GM21515 (cell line): ENCODE measurements around the gene PRDM8.

Source experiments
- ATAC-seq: cut with Tn5 transposase; IDR thresholded peaks from one replicate; pipeline ENCODE4 v1.9.1; 2021; ENCODE audit not compliant: unreplicated experiment

PRDM8 gene

DNA sequence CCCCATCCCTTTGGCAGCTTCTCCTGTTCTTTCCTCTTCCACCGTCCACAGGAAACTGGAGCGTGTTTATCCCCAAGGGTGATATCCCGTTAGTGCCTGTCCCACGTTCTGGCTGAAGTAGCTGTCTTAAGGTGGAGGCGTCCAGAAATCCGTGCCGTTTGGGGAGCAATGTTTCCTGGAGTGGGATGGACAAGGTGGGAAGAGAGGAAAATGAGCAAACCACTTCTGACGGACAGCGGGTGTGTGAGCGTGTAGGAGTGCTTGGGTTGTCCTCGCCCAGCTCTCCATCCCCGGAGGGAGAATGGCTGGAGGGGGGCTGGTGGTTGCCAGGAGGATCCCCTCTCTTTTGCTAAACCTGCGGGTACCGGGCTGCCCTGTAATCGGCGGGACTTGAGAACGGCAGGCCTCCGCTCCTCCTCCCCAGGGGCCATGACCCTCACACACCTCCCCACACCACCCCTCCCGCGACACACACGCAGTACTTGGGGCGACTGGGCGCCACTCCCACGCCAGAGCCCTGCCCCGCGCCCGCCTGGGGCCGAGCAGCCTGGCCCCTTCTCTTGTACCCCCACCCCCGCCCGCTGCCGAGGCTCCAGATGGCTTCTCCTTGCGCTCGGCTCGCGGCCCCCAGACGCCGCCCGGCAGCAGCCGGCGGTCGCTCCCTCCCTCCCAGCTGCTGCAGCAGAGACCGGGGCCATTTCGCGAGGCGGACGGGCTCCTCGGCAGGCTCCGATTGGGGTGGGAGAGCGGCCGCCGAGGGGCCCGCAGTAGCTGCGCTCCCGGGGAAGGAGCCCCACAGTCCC is 13.9 kb upstream of the PRDM8 start:
- peak; percentile 19 for ATAC-seq

DNA sequence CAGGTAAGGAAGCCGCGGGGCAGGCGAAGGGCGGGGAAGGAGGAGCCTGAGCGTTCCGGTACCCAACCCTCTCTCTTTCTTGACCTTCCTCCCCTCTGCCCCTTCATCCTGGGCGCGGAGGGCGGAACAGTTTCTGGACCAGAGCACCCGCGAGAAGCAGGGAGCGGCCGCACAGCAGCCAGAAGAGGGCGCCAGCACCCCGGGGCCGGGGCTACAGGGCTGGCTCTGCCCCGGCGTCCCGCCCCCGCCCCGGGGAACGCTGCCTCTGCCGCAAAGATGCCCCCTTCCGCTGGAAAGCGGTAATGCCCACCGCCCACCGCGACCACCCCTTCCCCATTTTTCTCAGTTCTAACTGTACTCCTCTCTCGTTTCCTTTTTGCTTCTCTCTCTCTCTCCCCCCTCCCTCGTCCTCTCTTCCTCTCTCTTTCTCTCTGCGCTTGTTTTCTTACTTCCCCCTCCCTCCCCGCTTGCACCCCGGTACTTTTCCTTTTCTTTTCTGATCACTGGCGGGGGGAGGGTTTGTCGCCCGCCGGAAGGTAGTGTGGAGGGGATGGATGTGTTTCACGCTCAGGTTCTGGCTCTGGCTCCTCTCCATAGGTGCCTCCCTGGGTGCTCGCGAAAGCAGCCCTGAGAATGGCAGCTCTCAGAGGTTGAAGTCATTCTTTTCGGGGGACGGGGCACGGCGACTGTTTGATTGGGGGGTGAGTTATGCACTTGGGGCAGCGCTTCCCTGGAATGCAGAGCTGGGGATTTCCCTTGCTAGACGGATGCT is 13.1 kb upstream of the PRDM8 start:
- peak; percentile 94 for ATAC-seq

DNA sequence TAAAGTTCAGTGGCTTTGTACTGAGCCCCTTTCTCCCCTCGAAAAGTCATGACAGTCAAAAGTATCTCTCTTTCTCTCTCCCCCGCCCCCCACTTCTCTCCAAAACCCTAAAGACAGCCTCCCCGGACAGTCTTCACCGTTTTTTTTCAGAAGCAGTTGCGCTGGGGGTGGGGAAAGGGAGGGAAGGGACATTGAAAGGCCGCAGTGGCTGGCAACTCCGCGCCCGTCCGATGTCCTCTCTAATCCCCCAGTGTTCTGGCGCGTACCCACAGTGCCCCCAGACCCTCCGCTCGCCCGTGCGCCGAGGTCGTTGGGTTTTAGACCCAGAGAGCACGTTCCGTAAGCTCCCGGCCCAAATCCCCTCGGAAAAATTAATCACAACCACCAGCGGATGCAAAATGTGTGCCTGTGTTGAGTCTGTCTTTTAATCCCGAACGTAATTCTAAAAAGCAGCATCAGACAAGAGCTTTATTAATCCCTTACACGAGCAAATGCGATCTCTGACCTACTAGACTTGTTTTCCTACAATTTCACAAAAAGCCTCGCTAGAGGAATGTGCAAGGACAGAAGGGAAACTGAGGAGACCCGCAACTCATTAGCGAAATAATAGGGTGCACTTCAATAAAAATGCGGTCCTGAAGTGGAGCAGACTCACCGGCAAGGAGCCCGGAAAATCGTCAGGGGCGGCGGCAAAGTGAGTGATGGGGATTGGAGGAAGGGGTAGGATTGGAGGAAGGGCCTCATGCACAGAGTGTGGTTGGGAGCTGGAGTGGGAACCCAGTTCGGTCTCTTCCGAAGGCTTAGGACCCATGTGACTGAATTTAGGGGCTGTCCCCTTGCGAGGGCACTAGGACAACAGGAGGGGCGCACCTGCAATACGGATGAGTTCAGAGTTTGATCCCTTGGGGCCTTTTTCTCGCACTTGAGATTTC is 12.2 kb upstream of the PRDM8 start:
- no peak for ATAC-seq

- no peak for ATAC-seq
These were observed 11.3 kb upstream of the PRDM8 start for GRCh38 chr4:80185787-80186548.

GRCh38 chr4:80186676-80187075 is 10.6 kb upstream of the PRDM8 start:
- no peak for ATAC-seq

- no peak for ATAC-seq
These were observed 9.6 kb upstream of the PRDM8 start for GRCh38 chr4:80187677-80188076.

- ATAC-seq: no peak
These were observed 8.9 kb upstream of the PRDM8 start for GRCh38 chr4:80188457-80188800.

DNA sequence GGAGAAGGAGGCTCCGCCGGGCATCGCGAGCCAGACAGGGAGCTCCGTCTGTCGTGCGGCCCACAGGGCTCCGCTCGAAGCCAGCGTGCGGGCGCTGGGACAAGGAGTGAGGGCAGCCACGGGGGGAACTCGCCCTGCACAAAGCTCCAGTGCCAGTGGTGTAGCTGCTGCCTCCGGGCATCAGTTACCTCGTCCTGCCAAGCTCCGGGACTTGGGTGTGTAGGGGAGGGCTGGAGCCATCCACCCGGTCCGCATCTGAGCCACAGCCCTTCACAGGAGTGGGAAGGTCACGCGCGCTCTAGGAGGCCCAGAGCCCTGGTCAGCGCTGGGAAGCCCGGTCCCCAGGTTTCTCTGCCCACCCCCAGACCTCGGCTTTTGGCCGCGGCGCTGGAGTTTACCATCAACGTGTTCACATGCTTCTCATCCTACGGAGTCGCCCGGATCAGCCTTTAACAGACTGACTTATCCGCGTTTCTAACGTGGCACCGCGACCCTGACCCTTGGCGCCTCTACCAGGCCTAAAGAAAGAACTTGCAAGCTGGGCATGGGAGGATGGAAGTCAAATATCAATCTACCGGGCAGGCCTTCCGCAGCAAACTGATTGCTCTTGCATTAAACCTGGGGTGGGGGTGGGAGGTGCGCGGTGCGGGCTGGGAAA is 8.4 kb upstream of the PRDM8 start:
- no peak for ATAC-seq

GRCh38 chr4:80189581-80189955 is 7.7 kb upstream of the PRDM8 start:
- ATAC-seq: no peak

DNA sequence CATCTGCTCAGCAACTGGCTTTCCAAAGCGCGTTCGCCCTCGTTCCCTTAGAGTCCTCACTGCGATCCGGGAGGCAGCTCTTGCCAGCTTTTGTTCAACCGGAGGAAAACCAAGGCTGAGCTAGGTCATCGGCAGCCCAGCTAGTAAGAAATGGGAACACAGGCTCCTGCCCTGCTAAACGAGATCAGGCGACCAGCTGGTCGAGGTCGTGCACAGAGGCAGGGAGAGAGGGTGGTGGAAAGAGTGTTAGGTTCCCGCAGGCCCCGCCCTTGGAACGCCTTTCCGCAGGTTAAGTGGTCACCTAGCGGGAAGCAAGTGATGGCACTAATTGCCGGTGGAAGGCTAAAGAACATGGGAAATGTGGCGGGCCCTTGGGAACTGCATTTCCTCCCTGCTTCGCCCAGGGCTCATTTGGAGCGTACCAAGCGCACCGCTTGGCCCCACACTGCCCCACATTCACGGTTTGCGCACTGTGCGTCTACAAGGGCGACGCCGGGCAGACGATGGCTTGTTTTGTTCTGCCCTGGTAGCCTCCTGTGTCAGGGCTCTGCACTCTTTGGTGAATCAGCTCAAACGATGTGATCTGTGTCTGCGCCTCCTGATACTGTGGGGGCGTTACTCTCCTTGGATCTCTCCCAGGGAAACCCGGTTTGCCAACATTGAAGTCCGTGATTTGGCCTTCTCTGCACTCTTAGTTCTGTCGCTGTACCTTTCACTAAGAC is 7.2 kb upstream of the PRDM8 start:
- no peak for ATAC-seq

- ATAC-seq: no peak
These were observed 4.9 kb upstream of the PRDM8 start for GRCh38 chr4:80192252-80192866.

DNA sequence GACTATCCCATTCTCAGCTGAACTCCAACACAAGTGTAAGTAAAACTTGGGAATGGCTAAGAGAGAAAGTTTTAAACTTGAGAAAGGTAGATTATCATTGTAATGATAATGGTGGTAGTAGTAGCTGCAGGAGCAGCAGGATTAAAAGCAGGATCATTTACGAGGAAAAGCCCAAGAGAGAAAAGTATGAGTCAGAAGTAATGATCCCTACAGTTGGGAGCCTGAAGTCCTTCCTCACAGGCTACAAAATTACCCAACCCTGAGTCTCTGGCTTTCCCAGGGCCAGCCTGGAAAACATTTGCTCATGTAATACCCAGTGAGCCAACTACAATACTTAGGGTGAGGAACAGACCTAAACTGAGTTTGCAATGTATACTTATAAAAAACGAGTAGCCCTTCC is 4.4 kb upstream of the PRDM8 start:
- no peak for ATAC-seq

GRCh38 chr4:80195441-80196140 is 1.7 kb upstream of the PRDM8 start:
- ATAC-seq: no peak

- ATAC-seq: no peak
These were observed 913 bp upstream of the PRDM8 start for GRCh38 chr4:80196259-80196921.

DNA sequence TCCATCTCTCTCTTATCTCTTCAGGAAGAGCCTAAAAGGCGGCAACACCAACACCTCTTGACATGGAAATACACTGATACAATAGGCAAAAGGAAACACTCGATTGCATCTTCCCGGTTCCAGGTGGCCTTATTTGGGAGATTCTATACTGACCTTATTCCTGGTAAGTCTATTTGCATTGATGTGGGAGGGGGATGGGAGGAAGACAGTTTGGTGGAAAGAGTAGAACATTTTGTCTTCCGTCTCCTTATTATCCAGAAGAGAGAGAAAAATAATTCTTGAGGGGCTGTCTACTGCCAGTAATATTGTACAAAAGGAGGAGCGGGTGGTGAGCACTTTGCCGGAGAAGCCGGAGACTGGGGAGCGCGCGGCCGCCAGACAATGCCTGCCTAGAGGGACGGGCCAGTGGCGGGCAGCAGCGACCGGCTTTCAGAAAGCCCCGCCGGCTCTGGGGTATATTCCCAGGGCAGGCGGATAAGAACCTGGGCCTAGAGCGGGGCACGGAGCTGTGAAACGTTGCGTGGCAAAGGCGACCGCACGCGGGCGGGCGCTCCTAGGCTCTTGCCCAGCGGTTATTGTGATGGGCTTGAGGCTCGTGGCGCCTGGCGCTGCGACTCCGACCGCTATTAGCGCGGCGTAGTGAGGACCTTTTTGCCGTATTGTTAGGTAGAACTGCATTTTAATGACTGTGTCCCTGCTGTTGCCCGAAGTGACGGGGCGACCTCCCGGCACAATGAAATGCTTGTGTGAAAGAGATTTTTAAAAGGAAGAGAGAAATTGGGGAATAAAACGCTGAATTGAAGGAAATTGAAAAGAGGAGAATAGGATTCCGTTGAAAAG is 518 bp downstream of the PRDM8 start:
- no peak for ATAC-seq

- no peak for ATAC-seq
These were observed 1.1 kb downstream of the PRDM8 start for GRCh38 chr4:80198441-80198837.

- ATAC-seq: no peak
These were observed 1.8 kb downstream of the PRDM8 start for GRCh38 chr4:80199004-80199560.
